ENCODE results near the gene TMEM141.

DNA sequence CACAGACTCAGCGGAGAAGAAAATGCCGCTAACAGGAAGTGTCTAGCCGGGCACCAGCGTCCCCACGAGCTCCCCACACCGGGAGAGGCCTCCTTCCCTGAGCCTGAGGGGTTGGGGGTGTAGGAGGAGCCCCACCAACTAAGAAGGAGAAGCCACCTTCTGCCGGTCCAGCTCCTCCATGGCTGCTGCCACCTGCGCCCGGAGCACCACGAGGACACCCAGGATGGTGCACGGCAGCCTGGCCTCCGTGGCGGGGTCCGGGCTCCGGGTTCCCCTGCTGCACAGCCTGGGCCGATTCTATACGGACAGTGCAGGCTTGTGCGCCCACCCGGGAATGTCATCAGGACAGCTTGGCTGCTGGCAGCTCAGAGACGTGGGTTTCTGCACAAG is 33.4 kb upstream of the TMEM141 start:
- no peak for TF ChIP-seq POLR2A (IDR thresholded peaks at IDR 0.05; ENCODE audit: low read depth, low read length)
- TF ChIP-seq POLR2AphosphoS5 (IDR thresholded peaks at IDR 0.05; ENCODE audit: low read depth, low read length): no peak
- no peak for TF ChIP-seq TAF1 (IDR thresholded peaks at IDR 0.05; ENCODE audit: low read depth, low read length)
- no peak for TF ChIP-seq SPI1 (IDR thresholded peaks at IDR 0.05; ENCODE audit: low read depth, low read length)
- TF ChIP-seq POU2F2 (IDR thresholded peaks at IDR 0.05; ENCODE audit: low read depth, low read length): no peak
- no peak for TF ChIP-seq PAX5 (IDR thresholded peaks at IDR 0.05; ENCODE audit: insufficient read depth, low read length, severe bottlenecking)
